Endodermal cell (in vitro differentiated cells): ENCODE data around the gene CNTN4. TPM values are rescaled to one million over a fixed set of nuclear protein-coding genes. Genes with fewer than 3 reads are reported as not detected.

Experiments
- DNase-seq: peaks from one replicate; pipeline ENCODE4 v3.0.0-alpha.2; 2017
- H3K27ac ChIP-seq: 2 replicates; pipeline ENCODE4 v1.5.1; 2013; ENCODE audit warnings: mild to moderate bottlenecking, low read depth, low read length, moderate library complexity
- H3K27me3 ChIP-seq: 2 replicates; pipeline ENCODE4 v1.6.1; 2013; ENCODE audit warnings: mild to moderate bottlenecking, low read length, moderate library complexity; ENCODE audit not compliant: insufficient read depth, control insufficient read depth, poor library complexity, severe bottlenecking
- H3K36me3 ChIP-seq: 2 replicates; pipeline ENCODE4 v1.7.0; 2013; ENCODE audit warnings: mild to moderate bottlenecking, low read length, moderate library complexity; ENCODE audit not compliant: control insufficient read depth, insufficient read depth
- H3K4me1 ChIP-seq: one replicate; pipeline ENCODE4 v1.7.0; 2013; ENCODE audit warnings: low read length; ENCODE audit not compliant: control insufficient read depth, insufficient read depth
- H3K4me3 ChIP-seq: 2 replicates; pipeline ENCODE4 v1.5.1; 2013; ENCODE audit warnings: mild to moderate bottlenecking, low read length, moderate library complexity
- H3K9ac ChIP-seq: 2 replicates; pipeline ENCODE4 v1.6.1; 2013; ENCODE audit warnings: mild to moderate bottlenecking, low read length, moderate library complexity; ENCODE audit not compliant: poor library complexity, severe bottlenecking; ENCODE audit errors: extremely low read depth
- H3K9me3 ChIP-seq: 2 replicates; pipeline ENCODE4 v1.6.1; 2013; ENCODE audit warnings: mild to moderate bottlenecking, low read length, moderate library complexity; ENCODE audit not compliant: control insufficient read depth
- H3K27ac Mint-ChIP-seq: 2 replicates; pipeline ENCODE4 v1.8.0; 2020; ENCODE audit warnings: mixed read lengths
- H3K27me3 Mint-ChIP-seq: 2 replicates; pipeline ENCODE4 v1.8.0; 2021; ENCODE audit warnings: mild to moderate bottlenecking, mixed read lengths; ENCODE audit not compliant: insufficient read depth
- H3K36me3 Mint-ChIP-seq: 2 replicates; pipeline ENCODE4 v1.8.0; 2020; ENCODE audit warnings: low read depth, mixed read lengths
- H3K4me1 Mint-ChIP-seq: 2 replicates; pipeline ENCODE4 v1.8.0; 2020; ENCODE audit warnings: mixed read lengths
- H3K4me3 Mint-ChIP-seq: 2 replicates; pipeline ENCODE4 v1.8.0; 2020; ENCODE audit warnings: mild to moderate bottlenecking, moderate library complexity, mixed read lengths
- H3K9me3 Mint-ChIP-seq: 2 replicates; pipeline ENCODE4 v1.8.0; 2020; ENCODE audit warnings: mild to moderate bottlenecking, mixed read lengths
- CTCF ChIP-seq: fragments of 200-600 bp; sonication (generic); conservative IDR thresholded peaks from 2 replicates; pipeline ENCODE4 v1.5.0; 2021; ENCODE audit warnings: antibody characterized with exemption, mild to moderate bottlenecking
- WGBS, 2 experiments: methylation state at CpG; one replicate each; pipeline versions ENCODE4 v1.1.5 to v1.1.7; 2013; ENCODE audit warnings: missing lambda C conversion rate in 2 of 2, mixed read lengths in 1 of 2; ENCODE audit not compliant: insufficient coverage in 1 of 2, insufficient read length in 1 of 2; 5-methylcytosine and 5-hydroxymethylcytosine counted together
- total RNA-seq, 2 donors: library from RNA; stranded (reverse); fragmentation: NEBNext Ultra II Directional in 1 of 2; extraction: Animal tissue kit (Norgen Biotek cat#: 25700) in 1 of 2; gene quantifications; 2 replicates in 1 of 2; 3 replicates in 1 of 2; pipeline ENCODE4 v1.2.1, GENCODE V29; 2021

The CNTN4 gene
- total RNA-seq, 2 donors from 2014 or later, result 10.8 to 11.1 TPM

- H3K36me3 ChIP-seq, result no peaks in the 10 kb centered on the region
- no peak overlapping the region for H3K9ac ChIP-seq
- H3K4me3 ChIP-seq, result no peak overlapping the region
- no peaks in the 10 kb centered on the region for H3K9me3 ChIP-seq
- no peaks in the 10 kb centered on the region for H3K27me3 ChIP-seq
- H3K27ac Mint-ChIP-seq, result no peak overlapping the region
- no peaks in the 10 kb centered on the region for H3K27me3 Mint-ChIP-seq
- H3K4me3 Mint-ChIP-seq, result no peak overlapping the region
- WGBS, 2 experiments, result 86 to 93% methylated on average over 2 to 5 of the region's 5 CpGs
- no peak for DNase-seq
- H3K9me3 Mint-ChIP-seq, result no peaks in the 10 kb centered on the region
- H3K27ac ChIP-seq, result no peak overlapping the region
- H3K36me3 Mint-ChIP-seq, result no peaks in the 10 kb centered on the region
- H3K4me1 Mint-ChIP-seq, result peaks cover 8% of the 10 kb centered on the region
- H3K4me1 ChIP-seq, result no peaks in the 10 kb centered on the region
- no peak for TF ChIP-seq CTCF
Observed at GRCh38 chr3:2343031-2343682, 244.5 kb downstream of the CNTN4 start.

- Mint-ChIP-seq H3K4me1 (peaks cover 12% of the 10 kb centered on the region), H3K36me3 (peaks cover 11% of the 10 kb centered on the region), H3K27ac (no peak overlapping the region), H3K9me3 (peaks cover 29% of the 10 kb centered on the region), H3K4me3 (no peak overlapping the region), H3K27me3 (no peaks in the 10 kb centered on the region)
- no peak overlapping the region for H3K4me3 ChIP-seq
- WGBS, 2 experiments, result 93 to 100% methylated on average over 1 to 28 of the region's 28 CpGs
- no peak overlapping the region for H3K27ac ChIP-seq
- DNase-seq, result no peak
- no peaks in the 10 kb centered on the region for H3K36me3 ChIP-seq
- H3K27me3 ChIP-seq, result no peaks in the 10 kb centered on the region
- H3K9ac ChIP-seq, result no peak overlapping the region
- H3K9me3 ChIP-seq, result peaks cover 7% of the 10 kb centered on the region
- H3K4me1 ChIP-seq, result peaks cover 7% of the 10 kb centered on the region
- no peak for TF ChIP-seq CTCF
Observed at GRCh38 chr3:2352134-2352762, 253.6 kb downstream of the CNTN4 start.

- TF ChIP-seq CTCF, result no peak
- Mint-ChIP-seq H3K27me3 (no peaks in the 10 kb centered on the region), H3K4me3 (no peak overlapping the region), H3K9me3 (peaks cover 29% of the 10 kb centered on the region), H3K4me1 (peaks cover 12% of the 10 kb centered on the region), H3K27ac (peak overlapping the region; percentile 52), H3K36me3 (peaks cover 11% of the 10 kb centered on the region)
- no peak overlapping the region for H3K27ac ChIP-seq
- no peaks in the 10 kb centered on the region for H3K36me3 ChIP-seq
- no peaks in the 10 kb centered on the region for H3K27me3 ChIP-seq
- H3K4me3 ChIP-seq, result no peak overlapping the region
- H3K9me3 ChIP-seq, result peaks cover 7% of the 10 kb centered on the region
- H3K4me1 ChIP-seq, result peaks cover 7% of the 10 kb centered on the region
- 27 to 29% methylated on average over 1 of the region's 1 CpG for WGBS, 2 experiments
- peak; percentile 64 for DNase-seq
- H3K9ac ChIP-seq, result no peak overlapping the region
Observed at GRCh38 chr3:2354702-2355101, 256.0 kb downstream of the CNTN4 start.
